Brain microvascular endothelial cell (primary cell): Measurements from ENCODE around the gene RERE.

Experiments used
- DNase-seq: peaks from one replicate; pipeline ENCODE4 v3.0.0-alpha.2; 2020
- H3K27ac ChIP-seq: fragments of 250-450 bp; sonication (Bioruptor Pico); 2 replicates; pipeline ENCODE4 v1.5.1; 2020; ENCODE audit warnings: mild to moderate bottlenecking, moderate library complexity
- H3K27me3 ChIP-seq: fragments of 250-450 bp; sonication (Bioruptor Pico); replicated peaks from 2 replicates; pipeline ENCODE4 v1.5.1; 2020; ENCODE audit warnings: mild to moderate bottlenecking
- H3K36me3 ChIP-seq: fragments of 250-450 bp; sonication (Bioruptor Pico); replicated peaks from 2 replicates; pipeline ENCODE4 v1.5.1; 2020; ENCODE audit warnings: mild to moderate bottlenecking
- H3K4me3 ChIP-seq: 2 replicates; pipeline ENCODE4 v1.5.1; 2011; ENCODE audit warnings: low read depth, mild to moderate bottlenecking, control low read depth, low read length, moderate library complexity
- CTCF ChIP-seq: IDR thresholded peaks from 2 replicates; pipeline ENCODE4 v1.5.1; 2011; ENCODE audit warnings: low read depth, mild to moderate bottlenecking, moderate library complexity, low read length, control low read depth, inconsistent platforms; ENCODE audit errors: missing control alignments
- in situ Hi-C: cut with HindIII; loops from 2 replicates; pipeline ENCODE4 v1.10.0; 2017; ENCODE audit warnings: low sequenced_read_pairs, low pct_ligation_motif_present

RERE gene

GRCh38 chr1:8817412-8818324 lies at the start of gene RERE:
Gene RERE, minus strand, starts transcription at chr1:8817640.
- in situ Hi-C loops, result no loop called here
- peak; percentile 84 for DNase-seq
- Histone ChIP-seq H3K27ac (peak within 1 kb of the TSS; percentile 70), H3K27me3 (no peaks in the 10 kb centered on the region), H3K36me3 (no peaks in the 10 kb centered on the region), H3K4me3 (peak within 1 kb of the TSS; percentile 83)
- no peak for TF ChIP-seq CTCF

GRCh38 chr1:8866792-8867415 lies 49.5 kb upstream of the RERE start:
- in situ Hi-C loops, result no loop called here
- H3K36me3 ChIP-seq, result peaks cover 100% of the 10 kb centered on the region
- no peak overlapping the region for H3K4me3 ChIP-seq
- TF ChIP-seq CTCF, result no peak
- H3K27ac ChIP-seq, result no peak overlapping the region
- no peaks in the 10 kb centered on the region for H3K27me3 ChIP-seq
- no peak for DNase-seq

- TF ChIP-seq CTCF, result no peak
- DNase-seq, result no peak
- Histone ChIP-seq H3K4me3 (no peak overlapping the region), H3K27me3 (no peaks in the 10 kb centered on the region), H3K27ac (no peak overlapping the region), H3K36me3 (peaks cover 98% of the 10 kb centered on the region)
- in situ Hi-C loops, result no loop called here
These were observed 48.8 kb upstream of the RERE start for GRCh38 chr1:8866173-8866791.

GRCh38 chr1:8864713-8865344 lies 47.4 kb upstream of the RERE start:
- Histone ChIP-seq H3K27me3 (no peaks in the 10 kb centered on the region), H3K36me3 (peaks cover 98% of the 10 kb centered on the region), H3K4me3 (no peak overlapping the region), H3K27ac (no peak overlapping the region)
- in situ Hi-C loops, result no loop called here
- TF ChIP-seq CTCF, result no peak
- no peak for DNase-seq

GRCh38 chr1:8863794-8864233 lies 46.4 kb upstream of the RERE start:
- no peak for DNase-seq
- TF ChIP-seq CTCF, result no peak
- Histone ChIP-seq H3K36me3 (peaks cover 97% of the 10 kb centered on the region), H3K27me3 (no peaks in the 10 kb centered on the region), H3K4me3 (no peak overlapping the region), H3K27ac (no peak overlapping the region)
- in situ Hi-C loops, result no loop called here
